Measurements from ENCODE around the gene MAGI2. TPM values are rescaled to one million over a fixed set of nuclear protein-coding genes. Genes with fewer than 3 reads are reported as not detected.
"Not testable (repeated sequence)": the region's sequence is repeated elsewhere in the genome, so short reads cannot be mapped to it uniquely, and the experiment has no call there.

Gene MAGI2
- total RNA-seq, 2 experiments from 2014 or later, result 0.05 to 0.12 TPM

DNA sequence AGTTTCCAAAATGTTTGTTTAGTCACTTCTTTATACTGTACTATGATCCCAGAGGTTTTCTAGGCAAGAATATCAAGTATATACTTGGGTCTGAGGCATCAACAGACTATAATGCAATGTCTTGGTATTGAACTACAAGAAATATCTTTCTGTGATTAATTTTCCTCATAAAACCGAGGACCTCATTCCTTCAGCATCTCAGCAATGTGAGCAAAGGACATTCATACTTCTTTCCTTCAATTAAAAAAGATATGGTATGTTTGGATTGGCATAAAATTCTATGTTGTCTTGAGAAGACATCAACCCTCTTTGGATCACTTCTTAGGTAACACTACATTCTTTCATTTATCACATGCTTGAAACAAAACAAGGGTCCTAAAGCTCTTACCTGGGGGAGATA is 1130.3 kb downstream of the MAGI2 start:
- H3K4me3 Mint-ChIP-seq, result no peak overlapping the region
- ChIA-PET CTCF (no interaction called here), POLR2A (no interaction called here)
- H3K9me3 Mint-ChIP-seq (ENCODE audit: low read depth), result peaks cover 5% of the 10 kb centered on the region
- peaks cover 4% of the 10 kb centered on the region for H3K27me3 Mint-ChIP-seq
- H3K36me3 Mint-ChIP-seq (ENCODE audit: low read depth), result no peaks in the 10 kb centered on the region
- no peak for DNase-seq
- H3K27ac Mint-ChIP-seq, result no peak overlapping the region
- H3K4me1 Mint-ChIP-seq, result no peaks in the 10 kb centered on the region
- intact Hi-C loops (cut with DNase I, micrococcal nuclease), result no loop called here
- ATAC-seq, result no peak

DNA sequence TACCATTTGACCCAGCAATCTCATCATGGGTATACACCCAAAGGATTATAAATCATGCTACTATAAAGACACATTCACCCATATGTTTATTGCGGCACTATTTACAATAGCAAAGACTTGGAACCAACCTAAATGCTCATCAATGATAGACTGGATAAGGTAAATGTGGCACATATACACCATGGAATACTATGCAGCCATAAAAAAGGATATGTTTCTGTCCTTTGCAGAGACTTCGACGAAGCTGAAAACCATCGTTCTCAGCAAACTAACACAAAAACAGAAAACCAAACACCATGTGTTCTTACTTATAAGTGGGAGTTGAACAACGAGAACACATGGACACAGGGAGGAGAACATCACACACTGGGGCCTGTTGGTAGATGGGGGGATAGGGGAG is 1131.2 kb downstream of the MAGI2 start:
- H3K27me3 Mint-ChIP-seq; H3K4me1 Mint-ChIP-seq; H3K27ac Mint-ChIP-seq; H3K9me3 Mint-ChIP-seq (ENCODE audit: low read depth); H3K36me3 Mint-ChIP-seq (ENCODE audit: low read depth); H3K4me3 Mint-ChIP-seq; ATAC-seq; intact Hi-C loops (cut with DNase I, micrococcal nuclease); DNase-seq; POLR2A ChIA-PET: not testable (repeated sequence)
- CTCF ChIA-PET, result interaction anchor here (1.0 kb wide), 1 partner anchor 188 kb away, joined by 3 read pairs; no protein-coding TSS in a partner anchor

DNA sequence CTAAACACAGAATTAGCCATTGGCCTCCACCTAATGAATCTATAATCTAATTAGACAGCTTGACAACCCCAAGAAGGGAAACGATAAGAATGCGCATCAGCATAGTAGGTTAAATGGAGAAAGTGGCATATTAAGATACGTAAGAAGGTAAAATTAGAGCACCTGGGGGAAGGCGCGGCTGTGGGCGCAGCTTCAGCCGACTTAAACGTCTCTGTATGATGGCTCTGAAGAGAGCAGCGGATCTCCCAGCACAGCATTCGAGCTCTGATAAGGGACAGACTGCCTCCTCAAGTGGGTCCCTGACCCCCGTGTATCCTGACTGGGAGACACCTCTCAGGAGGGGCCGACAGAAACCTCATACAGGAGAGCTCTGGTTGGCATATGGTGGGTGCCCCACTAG is 1136.1 kb downstream of the MAGI2 start:
- ChIA-PET CTCF (no interaction called here), POLR2A (no interaction called here)
- H3K27ac Mint-ChIP-seq, result no peak overlapping the region

DNA sequence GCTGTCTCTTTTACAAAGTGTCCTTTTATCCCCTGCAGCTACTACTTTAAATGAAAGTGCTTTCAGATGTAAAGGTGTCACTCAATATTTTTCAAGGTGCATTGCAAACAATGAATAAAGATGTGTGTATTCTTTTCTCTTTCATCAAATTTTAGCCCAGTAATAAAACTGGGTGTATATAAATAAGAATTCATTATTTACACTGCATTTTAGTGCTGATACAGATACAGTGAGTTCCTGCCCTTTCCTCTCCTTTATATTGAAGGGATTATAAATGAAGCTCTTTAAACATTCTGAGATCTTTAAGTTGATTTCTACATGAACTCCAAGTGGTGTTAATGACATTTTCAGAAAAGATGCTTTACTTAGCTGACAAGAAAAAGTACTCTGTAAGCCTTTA is 1137.4 kb downstream of the MAGI2 start:
- CTCF ChIA-PET, result no interaction called here
- Mint-ChIP-seq H3K4me1 (no peaks in the 10 kb centered on the region), H3K4me3 (no peak overlapping the region), H3K27me3 (peaks cover 5% of the 10 kb centered on the region), H3K9me3 (ENCODE audit: low read depth) (peaks cover 5% of the 10 kb centered on the region), H3K36me3 (ENCODE audit: low read depth) (no peaks in the 10 kb centered on the region), H3K27ac (no peak overlapping the region)
- no peak for DNase-seq
- intact Hi-C loops (cut with DNase I, micrococcal nuclease), result no loop called here
- POLR2A ChIA-PET, result no interaction called here
- ATAC-seq, result no peak

More for the DNA sequence above, 1136.1 kb downstream of the MAGI2 start:
- Mint-ChIP-seq H3K4me1 (no peaks in the 10 kb centered on the region), H3K9me3 (ENCODE audit: low read depth) (peaks cover 5% of the 10 kb centered on the region), H3K4me3 (no peak overlapping the region), H3K27me3 (peaks cover 5% of the 10 kb centered on the region), H3K36me3 (ENCODE audit: low read depth) (no peaks in the 10 kb centered on the region)
- no peak for ATAC-seq
- DNase-seq, result no peak
- intact Hi-C loops (cut with DNase I, micrococcal nuclease), result no loop called here

DNA sequence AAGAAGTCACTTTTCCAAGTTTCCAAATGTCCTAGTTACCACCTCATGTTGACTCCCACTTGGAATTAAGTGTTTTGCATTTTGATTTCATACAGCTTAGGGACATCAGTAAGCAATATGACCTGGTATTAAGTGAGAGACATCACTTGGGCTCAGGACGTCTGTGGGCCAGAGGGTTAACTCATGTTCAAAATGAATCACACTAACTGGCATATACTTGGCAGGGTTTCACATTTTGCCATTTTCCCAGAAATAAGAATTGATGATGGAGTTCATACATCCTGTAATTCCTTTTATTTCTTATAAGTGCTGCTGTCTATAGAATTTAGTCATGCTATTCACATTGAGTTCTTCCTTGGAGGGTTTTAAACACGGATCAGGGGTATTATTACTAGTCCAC is 1138.3 kb downstream of the MAGI2 start:
- H3K9me3 Mint-ChIP-seq (ENCODE audit: low read depth), result peaks cover 5% of the 10 kb centered on the region
- DNase-seq (no peak), ATAC-seq (no peak)
- no peaks in the 10 kb centered on the region for H3K36me3 Mint-ChIP-seq (ENCODE audit: low read depth)
- intact Hi-C loops (cut with DNase I, micrococcal nuclease), result no loop called here
- no peaks in the 10 kb centered on the region for H3K4me1 Mint-ChIP-seq
- H3K4me3 Mint-ChIP-seq, result no peak overlapping the region
- H3K27me3 Mint-ChIP-seq, result peaks cover 8% of the 10 kb centered on the region
- POLR2A ChIA-PET, result no interaction called here
- CTCF ChIA-PET, result no interaction called here
- no peak overlapping the region for H3K27ac Mint-ChIP-seq

DNA sequence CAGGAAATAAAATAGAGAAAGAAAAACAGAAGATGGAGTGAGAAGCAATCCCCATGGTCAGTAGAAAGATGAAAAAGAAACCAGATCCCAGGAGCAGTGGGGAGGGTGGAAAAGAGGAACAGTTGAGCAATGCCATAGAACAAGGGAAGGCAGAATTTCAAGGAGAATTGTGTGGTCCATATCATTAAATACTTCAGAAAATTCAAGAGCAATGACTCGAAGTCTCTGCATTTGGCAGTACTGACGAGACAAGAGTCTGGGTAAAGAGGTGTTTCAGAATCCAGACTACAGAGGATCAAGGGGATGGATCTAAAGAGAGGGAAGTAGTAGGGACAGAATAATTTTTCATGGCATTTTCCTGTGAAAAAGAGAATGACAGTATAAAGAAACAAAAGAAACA is 1142.3 kb downstream of the MAGI2 start:
- DNase-seq, result no peak
- no peaks in the 10 kb centered on the region for H3K36me3 Mint-ChIP-seq (ENCODE audit: low read depth)
- H3K4me3 Mint-ChIP-seq, result no peak overlapping the region
- peaks cover 3% of the 10 kb centered on the region for H3K27me3 Mint-ChIP-seq
- no peak overlapping the region for H3K27ac Mint-ChIP-seq
- POLR2A ChIA-PET, result no interaction called here
- intact Hi-C loops (cut with DNase I, micrococcal nuclease), result no loop called here
- CTCF ChIA-PET, result no interaction called here
- H3K4me1 Mint-ChIP-seq, result no peaks in the 10 kb centered on the region
- no peaks in the 10 kb centered on the region for H3K9me3 Mint-ChIP-seq (ENCODE audit: low read depth)
- no peak for ATAC-seq

DNA sequence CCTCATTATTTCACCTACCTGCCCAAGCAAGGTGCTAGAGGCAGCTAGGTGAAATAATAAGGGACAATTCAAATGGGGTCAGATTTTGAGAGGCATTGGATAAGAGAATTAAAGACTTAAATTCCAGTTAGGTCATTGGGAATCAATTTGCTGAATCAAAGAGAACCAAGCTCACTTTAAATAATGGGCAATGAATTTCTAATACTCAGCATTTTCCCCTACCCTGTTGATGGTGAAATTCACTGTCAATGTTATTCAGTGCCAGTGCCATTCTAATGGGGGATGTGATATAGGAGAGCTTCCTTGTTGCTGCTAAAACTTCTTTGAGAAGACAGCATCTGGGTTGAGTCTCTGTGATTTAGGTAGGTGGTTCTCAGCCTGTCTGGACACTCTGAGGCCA is 1145.6 kb downstream of the MAGI2 start:
- no peak for ATAC-seq
- intact Hi-C loops (cut with DNase I, micrococcal nuclease), result no loop called here
- Mint-ChIP-seq H3K9me3 (ENCODE audit: low read depth) (no peaks in the 10 kb centered on the region), H3K27me3 (peaks cover 3% of the 10 kb centered on the region), H3K27ac (no peak overlapping the region), H3K4me1 (no peaks in the 10 kb centered on the region), H3K4me3 (no peak overlapping the region), H3K36me3 (ENCODE audit: low read depth) (no peaks in the 10 kb centered on the region)
- ChIA-PET POLR2A (no interaction called here), CTCF (no interaction called here)
- no peak for DNase-seq

DNA sequence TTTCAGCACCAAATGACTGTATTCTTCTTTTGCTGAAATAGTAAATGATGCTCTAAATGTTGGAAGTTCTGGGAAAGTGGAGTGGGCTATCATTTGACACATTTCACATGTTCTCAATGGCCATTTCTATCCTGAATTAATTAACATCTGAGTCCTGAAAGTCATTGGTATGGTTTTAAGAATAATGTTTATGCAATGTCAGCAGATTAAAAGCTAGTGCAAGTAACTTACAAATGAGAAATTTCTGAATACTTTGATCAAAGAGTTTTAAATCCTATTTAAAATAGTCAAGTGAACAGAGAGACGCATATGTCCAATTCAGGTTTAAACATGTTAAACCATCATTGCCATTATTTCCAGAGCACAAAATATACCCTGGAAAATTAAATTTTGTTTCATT is 1146.8 kb downstream of the MAGI2 start:
- intact Hi-C loops (cut with DNase I, micrococcal nuclease), result no loop called here
- Mint-ChIP-seq H3K27ac (no peak overlapping the region), H3K4me1 (no peaks in the 10 kb centered on the region), H3K4me3 (no peak overlapping the region), H3K9me3 (ENCODE audit: low read depth) (no peaks in the 10 kb centered on the region), H3K36me3 (ENCODE audit: low read depth) (no peaks in the 10 kb centered on the region), H3K27me3 (peaks cover 3% of the 10 kb centered on the region)
- DNase-seq (no peak), ATAC-seq (no peak)
- ChIA-PET CTCF (no interaction called here), POLR2A (no interaction called here)

DNA sequence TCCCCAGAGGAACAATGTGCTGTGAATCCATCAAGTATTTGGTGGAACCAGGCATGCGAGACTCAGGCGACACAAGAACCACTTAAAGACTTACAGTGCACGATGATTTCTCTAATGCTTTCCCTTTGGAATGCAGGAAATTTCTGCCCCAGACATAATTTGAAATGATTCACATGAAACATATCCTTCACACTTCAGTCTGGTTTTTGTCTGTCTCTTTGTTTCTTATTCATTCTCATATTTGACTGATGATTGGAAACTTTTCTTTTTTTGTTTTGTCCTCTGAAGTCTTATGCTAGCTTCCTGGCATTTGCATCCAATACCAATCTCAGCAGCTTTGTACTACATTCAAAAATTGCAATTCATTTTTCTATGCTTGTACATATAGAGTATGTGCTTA is 1152.1 kb downstream of the MAGI2 start:
- Mint-ChIP-seq H3K4me1 (no peaks in the 10 kb centered on the region), H3K9me3 (ENCODE audit: low read depth) (no peaks in the 10 kb centered on the region), H3K27me3 (peaks cover 5% of the 10 kb centered on the region), H3K27ac (no peak overlapping the region), H3K36me3 (ENCODE audit: low read depth) (no peaks in the 10 kb centered on the region), H3K4me3 (no peak overlapping the region)
- CTCF ChIA-PET, result no interaction called here
- DNase-seq (no peak), ATAC-seq (no peak)
- POLR2A ChIA-PET, result no interaction called here
- intact Hi-C loops (cut with DNase I, micrococcal nuclease), result no loop called here

DNA sequence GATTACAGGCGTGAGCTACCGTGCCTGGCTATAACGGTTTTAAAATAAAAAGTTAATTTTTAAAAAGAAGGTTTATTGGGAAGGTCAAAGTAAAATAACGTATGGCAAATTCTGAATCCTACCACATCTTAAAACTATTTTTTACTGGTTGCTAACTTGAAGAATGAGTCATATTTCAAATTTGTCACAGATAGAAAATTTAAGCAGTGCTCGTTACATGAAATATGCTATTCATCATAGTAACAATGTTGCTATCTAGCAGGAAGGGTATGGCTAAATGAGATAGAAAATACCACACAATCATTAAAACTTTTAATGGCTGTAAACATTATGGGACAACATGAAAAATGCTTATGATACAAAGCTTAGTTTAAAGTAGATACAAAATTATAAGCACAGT is 1154.4 kb downstream of the MAGI2 start:
- Mint-ChIP-seq H3K9me3 (ENCODE audit: low read depth) (no peaks in the 10 kb centered on the region), H3K4me3 (no peak overlapping the region), H3K36me3 (ENCODE audit: low read depth) (no peaks in the 10 kb centered on the region), H3K27me3 (peaks cover 5% of the 10 kb centered on the region), H3K27ac (no peak overlapping the region), H3K4me1 (no peaks in the 10 kb centered on the region)
- POLR2A ChIA-PET, result no interaction called here
- ATAC-seq (no peak), DNase-seq (no peak)
- intact Hi-C loops (cut with DNase I, micrococcal nuclease), result no loop called here
- CTCF ChIA-PET, result no interaction called here

DNA sequence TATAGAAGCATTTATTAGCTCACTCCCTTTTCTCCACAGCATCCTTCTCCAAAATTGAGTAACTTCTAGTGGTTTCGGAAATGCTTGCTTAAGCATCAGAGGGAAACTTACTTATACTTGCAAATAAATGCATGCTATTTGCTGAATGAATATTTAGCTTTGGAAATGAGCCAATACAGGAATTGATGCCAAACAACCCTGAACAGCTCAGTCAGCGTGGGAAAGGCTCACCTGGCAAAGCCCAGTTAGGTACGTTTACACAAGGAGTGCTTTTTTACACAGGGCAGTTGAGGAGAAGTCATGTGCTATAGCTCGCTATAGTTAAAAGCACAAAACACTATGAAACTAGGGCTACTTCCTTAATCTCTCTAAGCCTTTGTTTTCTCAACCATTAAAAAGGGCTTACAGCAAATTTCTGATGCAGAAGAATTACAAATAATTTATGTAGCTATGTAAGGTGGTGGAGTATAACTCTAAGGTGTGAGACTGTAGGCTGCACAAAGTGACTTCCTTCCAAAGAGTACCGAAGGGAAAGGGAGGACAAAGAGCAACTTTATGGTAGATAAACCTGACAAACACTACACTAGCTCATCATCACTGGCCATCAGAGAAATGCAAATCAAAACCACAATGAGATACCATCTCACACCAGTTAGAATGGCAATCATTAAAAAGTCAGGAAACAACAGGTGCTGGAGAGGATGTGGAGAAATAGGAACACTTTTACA is 1156.7 kb downstream of the MAGI2 start:
- ChIA-PET POLR2A (no interaction called here), CTCF (no interaction called here)
- Mint-ChIP-seq H3K4me3 (no peak overlapping the region), H3K27me3 (peaks cover 5% of the 10 kb centered on the region), H3K36me3 (ENCODE audit: low read depth) (no peaks in the 10 kb centered on the region), H3K9me3 (ENCODE audit: low read depth) (no peaks in the 10 kb centered on the region), H3K27ac (no peak overlapping the region), H3K4me1 (no peaks in the 10 kb centered on the region)
- ATAC-seq, result no peak
- intact Hi-C loops (cut with DNase I, micrococcal nuclease), result no loop called here
- DNase-seq, result no peak

DNA sequence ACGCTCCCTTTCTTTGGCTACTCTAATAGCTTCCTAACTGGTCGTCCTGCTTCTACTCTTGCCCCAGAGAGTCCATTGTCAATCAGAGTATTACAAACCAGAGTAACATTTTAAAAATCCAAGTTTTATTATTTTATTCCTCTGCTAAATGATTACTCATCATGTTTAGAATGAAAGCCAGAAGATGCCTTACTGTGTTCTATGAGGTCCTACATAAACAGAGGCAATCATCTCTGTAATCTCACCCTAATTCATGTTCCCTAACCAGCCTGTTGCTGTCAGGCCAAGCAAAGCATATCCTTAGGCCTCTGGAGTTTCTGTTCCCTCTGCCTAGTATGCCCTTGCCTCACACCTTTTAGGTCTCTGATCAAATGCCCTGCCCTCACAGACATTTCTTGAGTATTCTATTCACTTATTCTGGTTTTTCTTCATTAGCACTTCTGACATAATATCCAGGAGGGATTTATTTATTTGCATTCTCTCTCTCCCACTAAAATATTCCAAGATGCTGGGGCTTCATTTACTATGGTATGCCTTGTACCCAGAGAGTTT is 1157.3 kb downstream of the MAGI2 start:
- ChIA-PET CTCF (no interaction called here), POLR2A (no interaction called here)
- Mint-ChIP-seq H3K9me3 (ENCODE audit: low read depth) (no peaks in the 10 kb centered on the region), H3K27me3 (peaks cover 3% of the 10 kb centered on the region), H3K27ac (no peak overlapping the region), H3K4me3 (no peak overlapping the region), H3K36me3 (ENCODE audit: low read depth) (no peaks in the 10 kb centered on the region), H3K4me1 (no peaks in the 10 kb centered on the region)
- no peak for DNase-seq
- no peak for ATAC-seq
- intact Hi-C loops (cut with DNase I, micrococcal nuclease), result no loop called here

DNA sequence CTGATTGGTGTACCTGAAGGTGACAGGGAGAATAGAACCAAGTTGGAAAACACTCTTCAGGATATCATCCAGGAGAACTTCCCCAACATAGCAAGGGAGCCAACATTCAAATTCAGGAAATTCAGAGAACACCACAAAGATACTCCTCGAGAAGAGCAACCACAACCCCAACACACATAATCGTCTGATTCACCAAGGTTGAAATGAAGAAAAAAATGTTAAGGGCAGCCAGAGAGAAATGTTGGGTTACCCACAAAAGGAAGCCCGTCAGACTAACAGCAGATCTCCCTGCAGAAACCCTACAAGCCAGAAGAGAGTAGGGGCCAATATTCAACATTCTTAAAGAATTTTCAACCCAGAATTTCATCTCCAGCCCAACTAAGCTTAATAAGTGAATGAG is 1164.0 kb downstream of the MAGI2 start:
- CTCF ChIA-PET, H3K4me1 Mint-ChIP-seq, H3K4me3 Mint-ChIP-seq: not testable (repeated sequence)

More for the DNA sequence above, 1164.0 kb downstream of the MAGI2 start:
- intact Hi-C loops (cut with DNase I, micrococcal nuclease); H3K27ac Mint-ChIP-seq; DNase-seq; ATAC-seq; POLR2A ChIA-PET; H3K27me3 Mint-ChIP-seq; H3K9me3 Mint-ChIP-seq (ENCODE audit: low read depth); H3K36me3 Mint-ChIP-seq (ENCODE audit: low read depth): not testable (repeated sequence)

All from activated CD4-positive, alpha-beta T cell treated with anti-CD3 and anti-CD28 coated beads for 36 hours (primary cell).